NCI-H526 treated with DMSO at 0.1 percent for 48 hours (cell line): ENCODE measurements around the gene ACRV1.
A peak's percentile ranks its signal among the peaks of the same experiment; 100 is the strongest.
"Not testable (repeated sequence)": the region's sequence is repeated elsewhere in the genome, so short reads cannot be mapped to it uniquely, and the experiment has no call there.

Experiments
- DNase-seq: peaks from one replicate; lab custom pipeline; 2025; lab: John Stamatoyannopoulos, UW

Gene ACRV1, protein sequence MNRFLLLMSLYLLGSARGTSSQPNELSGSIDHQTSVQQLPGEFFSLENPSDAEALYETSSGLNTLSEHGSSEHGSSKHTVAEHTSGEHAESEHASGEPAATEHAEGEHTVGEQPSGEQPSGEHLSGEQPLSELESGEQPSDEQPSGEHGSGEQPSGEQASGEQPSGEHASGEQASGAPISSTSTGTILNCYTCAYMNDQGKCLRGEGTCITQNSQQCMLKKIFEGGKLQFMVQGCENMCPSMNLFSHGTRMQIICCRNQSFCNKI

DNA sequence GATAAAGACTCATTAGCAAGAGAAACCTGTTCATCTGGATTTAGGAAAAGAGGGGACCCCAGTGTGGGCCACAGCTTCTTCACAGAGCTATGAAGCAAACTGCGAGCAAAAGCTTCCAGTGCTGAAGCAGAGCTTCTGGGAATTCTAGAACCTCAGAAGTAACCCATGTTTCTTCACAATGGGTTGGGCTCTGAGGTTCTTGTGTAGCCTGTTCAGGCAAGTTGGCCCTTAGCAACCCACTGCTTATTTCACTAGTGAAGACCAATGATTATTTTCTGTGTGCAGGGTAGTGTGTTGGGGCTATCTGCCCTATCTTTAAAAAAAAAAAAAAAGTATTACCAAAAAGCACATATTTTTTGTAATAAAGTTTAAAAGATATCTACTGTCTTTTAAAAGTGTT lies at the start of gene ACRV1:
Gene ACRV1, minus strand, starts transcription at position 101 of the 400 bp plus-strand sequence. Its CDS starts 67 bp downstream, at position 34.
- DNase-seq: no peak

DNA sequence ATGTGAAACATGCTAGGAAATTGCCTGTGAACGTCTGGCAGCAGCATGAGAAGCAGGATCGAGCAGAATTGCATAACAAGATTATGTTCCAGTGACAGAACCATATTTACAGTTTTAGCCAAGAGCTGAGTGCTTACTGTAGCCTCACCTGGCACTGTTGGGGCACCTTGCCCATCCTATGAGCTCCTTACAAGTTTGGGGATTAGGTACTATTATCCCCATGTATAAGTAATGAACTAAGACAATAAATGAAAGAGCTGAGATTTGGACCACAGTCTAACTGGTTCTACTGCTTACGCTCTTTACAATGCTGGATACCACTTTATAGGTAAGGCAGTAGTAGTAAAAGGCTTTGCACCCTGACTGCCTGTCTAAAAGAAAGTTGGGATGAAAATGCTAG lies 48.3 kb upstream of the ACRV1 start:
- no peak for DNase-seq

DNA sequence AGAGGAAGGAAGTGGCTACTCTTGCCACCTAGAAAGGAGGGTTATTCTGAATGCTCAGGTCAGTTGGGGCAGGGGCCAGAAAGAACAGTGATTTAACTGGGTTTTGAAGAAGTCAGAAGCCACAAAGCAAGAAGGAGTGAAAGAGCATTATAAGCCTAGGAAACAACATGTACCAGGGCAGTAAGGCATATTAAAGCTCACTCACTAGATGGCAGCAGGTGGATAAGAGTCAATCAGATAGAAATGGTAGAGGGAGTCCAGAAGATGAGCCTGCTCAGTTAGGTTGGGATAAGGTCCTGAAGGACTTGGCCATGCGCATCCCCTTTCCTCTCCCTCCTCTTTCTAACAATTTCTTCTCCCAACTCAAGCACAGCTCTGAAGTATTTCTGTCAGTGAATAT lies 43.5 kb upstream of the ACRV1 start:
- peak; percentile 41 for DNase-seq

DNA sequence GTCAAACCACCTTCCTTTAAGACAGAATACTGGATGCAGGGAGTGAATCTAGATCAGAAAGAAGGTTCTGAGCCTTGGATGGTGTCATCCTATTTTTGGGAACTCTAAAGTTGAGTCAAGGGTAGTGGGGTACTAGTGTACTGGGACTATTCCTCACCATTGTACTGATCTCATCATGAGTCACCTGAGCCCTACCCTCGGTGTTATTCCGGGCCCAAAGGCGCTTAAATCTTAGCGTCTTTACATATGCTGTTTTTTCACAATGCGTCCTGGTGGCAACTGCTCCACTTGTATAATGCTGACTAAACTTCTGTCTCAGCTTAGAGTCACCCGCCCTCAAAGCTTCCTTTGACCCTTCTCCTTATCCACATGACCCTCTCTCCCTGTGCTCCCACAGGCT lies 40.1 kb upstream of the ACRV1 start:
- no peak for DNase-seq

DNA sequence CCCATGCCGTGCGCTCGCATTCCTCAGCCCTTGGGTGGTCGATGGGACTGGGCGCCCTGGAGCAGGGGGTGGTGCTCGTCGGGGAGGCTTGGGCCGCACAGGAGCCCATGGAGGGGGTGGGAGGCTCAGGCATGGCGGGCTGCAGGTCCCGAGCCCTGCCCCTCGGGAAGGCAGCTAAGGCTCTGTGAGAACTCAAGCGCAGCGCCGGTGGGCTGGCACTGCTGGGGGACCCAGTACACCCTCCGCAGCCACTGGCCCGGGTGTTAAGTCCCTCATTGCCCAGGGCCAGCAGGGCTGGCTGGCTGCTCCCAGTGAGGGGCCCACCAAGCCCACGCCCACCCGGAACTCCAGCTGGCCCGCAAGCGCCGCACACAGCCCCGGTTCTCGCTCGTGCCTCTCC lies 24.0 kb upstream of the ACRV1 start:
- DNase-seq: not testable (repeated sequence)

DNA sequence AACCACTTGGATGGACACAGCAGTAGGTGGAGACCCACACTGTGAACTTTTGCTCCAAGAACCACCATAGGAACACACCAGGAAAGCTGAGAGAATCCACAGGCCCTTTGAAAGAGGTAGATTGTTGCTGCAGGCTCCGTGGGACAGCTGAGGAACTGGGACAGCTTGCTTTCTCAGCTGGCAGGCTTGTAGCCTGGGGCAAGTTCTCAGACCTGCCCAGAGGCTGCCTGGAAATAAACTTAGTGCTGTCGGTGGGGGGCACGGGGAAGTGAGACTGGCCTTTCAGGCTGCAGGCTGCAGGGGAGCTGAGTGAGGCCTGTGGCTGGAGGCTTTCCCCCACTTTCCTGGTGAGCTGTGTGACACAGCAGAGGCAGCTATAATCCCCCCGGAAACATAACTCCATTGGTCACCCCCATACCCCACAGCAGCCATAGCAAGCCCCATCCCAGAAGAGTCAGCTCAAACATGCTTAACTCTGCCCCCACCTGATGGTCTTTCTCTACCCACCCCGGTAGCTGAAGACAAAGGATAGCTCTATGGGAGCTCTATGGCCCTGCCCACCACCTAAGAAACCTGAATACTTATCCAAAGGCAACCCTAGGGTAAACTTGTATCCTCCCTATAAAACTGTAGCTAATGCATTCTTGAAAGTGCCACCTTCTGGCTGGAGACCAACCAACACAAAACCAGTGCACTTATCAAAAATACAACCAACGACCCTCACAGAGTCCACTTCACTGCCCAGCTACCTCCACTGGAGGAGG lies 21.4 kb upstream of the ACRV1 start:
- no peak for DNase-seq

DNA sequence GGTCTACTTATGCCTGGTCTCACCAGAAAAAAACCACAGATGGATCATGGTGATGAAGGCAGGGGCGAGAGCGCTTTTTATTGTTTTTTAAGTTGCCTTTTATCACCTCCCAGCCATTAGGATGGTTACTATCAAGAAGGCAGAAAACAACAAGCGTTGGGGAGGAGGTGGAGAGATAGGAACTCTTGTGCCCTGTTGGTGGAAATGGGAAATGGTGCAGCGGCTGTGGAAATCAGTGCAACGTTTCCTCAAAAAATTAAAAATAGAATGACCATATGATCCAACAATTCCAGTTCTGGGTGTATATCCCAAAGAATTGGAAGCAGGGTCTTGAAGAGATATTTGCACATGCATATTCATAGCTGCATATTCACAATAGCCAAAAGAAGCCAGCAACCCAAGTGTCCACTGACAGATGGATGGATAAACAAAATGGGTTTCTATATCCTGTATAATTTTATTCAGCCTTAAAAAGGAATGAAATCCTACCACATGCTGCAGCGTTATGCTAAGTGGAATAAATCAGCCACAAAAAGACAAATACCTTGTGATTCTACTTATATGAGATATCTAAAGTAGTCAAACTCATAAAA lies 20.5 kb upstream of the ACRV1 start:
- no peak for DNase-seq

DNA sequence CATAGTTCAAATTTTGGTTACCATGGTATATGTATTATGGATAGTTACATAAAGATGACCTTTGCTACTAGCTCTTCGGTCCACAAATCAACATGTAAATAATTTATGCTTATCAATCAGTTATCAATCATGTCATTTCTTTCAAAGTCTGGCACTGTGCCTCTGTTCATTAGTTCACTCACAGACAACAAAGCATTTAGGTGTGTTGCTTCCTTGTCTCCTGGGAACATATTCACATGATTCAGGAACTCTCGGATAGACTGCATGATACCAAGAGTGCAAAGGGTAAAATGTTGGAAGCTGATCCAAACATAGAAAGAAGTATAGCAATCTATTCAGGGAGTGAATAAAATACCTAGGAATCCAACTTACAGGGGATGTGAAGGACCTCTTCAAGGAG lies 14.3 kb upstream of the ACRV1 start:
- no peak for DNase-seq

DNA sequence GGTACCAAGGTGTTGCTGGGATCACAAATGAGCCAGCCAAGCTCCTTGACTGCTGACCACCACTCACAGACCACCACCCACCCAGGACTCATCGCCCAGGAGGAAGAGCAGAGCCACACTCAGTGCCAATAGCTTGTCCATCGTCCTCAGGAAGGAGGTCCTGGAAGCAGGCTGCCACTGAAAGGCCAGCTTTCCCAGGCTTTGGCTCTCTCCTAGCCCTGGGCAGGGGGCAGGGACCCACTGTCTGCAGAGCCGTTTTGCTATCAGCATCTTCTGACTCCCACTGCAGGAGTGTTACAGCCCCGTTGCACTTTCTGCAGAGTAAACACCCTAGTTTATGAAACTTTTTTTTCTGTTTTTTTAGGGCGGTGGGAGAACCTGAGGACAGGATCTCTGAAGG lies 12.2 kb upstream of the ACRV1 start:
- DNase-seq: no peak

DNA sequence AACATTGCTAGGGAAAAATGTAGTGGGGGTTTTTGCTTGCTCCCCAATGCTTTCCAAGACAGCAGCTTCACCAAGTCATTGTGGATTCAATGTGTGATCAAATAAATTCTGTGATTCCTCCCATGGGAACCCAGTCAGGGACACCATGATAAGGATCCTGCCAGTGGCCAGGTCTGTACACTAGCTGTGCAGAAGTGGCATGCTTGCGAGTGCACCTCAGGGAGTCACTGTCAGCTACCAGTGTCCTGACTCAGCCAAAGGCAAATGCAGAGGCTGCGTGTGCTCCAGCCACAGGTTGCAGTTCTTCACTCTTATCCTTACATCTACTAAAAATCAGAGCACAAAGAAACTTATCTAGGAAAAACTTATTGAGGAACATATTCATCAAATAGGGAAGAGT lies 9.4 kb upstream of the ACRV1 start:
- no peak for DNase-seq

DNA sequence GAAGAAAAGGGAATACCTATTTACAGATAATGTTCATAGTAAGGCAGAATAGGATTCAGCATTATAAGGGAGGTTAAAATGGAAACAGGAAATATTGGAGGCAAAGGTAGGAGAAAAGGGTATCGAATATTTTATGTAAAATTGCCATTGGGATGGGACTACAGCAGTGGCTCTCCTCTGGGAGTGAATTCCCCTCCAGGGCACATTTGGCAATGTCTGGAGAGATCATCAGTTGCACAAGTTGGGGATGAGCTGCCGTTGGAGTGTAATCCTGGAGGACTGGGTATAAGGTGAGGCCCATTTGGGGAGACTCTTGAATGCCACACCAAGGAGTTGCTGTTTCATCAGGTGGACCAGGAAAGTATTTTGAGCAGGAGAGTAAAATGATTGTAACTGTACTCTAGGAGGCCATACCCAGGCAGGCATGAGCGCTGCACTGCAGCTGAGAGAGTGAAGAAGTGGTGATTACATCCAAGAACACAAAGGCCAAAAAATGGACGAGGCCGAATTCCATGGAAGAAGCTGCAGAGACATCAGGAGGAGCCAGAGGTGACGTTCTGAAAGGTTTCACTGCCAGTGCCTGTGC lies 8.7 kb upstream of the ACRV1 start:
- no peak for DNase-seq

DNA sequence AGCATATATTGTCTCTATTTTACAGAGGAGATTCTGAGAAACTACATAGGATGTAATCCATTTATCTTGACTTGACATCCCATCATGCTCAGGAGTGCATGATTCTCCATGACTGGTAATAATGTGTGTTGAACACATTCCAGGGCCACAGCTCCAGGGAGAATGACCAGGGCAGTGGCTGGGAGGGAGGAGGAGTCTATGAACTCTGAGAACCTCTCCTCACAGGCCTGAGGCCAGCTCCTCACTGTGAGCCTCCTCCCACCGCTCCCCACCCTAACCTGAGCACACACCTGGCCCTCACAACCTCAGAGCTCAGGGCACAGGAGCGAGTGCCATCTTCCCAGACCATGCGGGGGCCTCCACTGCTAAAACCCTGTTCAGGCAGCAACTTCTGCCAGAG lies 8.0 kb upstream of the ACRV1 start:
- DNase-seq: no peak

DNA sequence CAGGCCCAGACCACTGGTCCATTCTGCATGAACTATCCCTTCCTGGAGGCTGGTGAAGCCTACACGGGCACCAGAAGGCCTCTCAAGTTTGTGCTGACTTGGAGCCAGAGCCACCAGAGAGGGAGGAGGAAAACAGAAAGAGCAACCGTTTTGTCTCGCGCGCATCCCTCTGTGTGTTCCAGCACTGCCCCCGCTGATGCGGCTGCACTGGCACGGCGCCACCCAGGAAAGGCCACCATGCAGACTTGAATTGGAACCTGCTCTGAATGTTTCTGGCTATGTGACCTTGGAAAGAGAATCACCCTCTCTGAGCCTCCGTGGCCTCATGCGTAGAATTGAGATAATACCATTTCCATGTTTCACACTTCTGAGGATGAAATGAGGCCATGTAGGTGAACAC lies 7.4 kb upstream of the ACRV1 start:
- no peak for DNase-seq

DNA sequence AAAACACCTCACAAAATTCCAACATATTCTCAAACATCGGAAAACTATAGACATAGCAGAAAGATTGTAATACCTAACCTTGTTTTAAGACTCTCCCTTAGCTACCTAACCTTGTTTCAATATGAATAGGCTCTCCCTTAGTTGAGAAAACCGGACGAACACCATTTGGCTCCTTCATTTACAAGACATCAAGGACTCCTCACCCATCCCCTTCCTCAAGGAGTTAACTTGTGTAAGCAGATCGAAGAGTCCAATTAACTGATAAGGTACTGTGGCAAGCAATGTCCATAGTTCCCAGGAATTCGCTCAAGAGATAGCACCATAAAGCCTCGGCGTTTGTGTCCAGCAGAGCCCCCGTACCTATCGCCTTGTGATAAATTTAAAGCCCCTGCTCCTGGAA lies 4.6 kb upstream of the ACRV1 start:
- DNase-seq: no peak

DNA sequence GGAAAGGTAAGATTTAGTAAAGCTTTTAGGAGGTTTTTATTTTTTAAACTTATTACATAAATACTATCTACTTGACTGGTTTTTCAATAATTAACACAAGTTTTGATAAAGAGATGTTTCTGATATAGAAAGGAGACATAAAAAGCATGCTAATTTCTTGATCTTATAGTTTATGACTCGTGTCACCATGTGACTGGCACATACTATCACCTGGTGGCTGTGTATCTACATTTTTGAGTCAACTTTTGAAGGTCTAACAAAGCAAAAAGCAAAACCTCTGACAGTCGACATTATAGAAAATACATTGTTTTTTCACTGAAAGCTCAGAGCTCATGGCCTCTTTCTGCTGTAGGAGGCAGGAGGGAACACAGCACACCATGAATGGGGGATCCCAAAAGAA lies 810 bp downstream of the ACRV1 start:
- no peak for DNase-seq

DNA sequence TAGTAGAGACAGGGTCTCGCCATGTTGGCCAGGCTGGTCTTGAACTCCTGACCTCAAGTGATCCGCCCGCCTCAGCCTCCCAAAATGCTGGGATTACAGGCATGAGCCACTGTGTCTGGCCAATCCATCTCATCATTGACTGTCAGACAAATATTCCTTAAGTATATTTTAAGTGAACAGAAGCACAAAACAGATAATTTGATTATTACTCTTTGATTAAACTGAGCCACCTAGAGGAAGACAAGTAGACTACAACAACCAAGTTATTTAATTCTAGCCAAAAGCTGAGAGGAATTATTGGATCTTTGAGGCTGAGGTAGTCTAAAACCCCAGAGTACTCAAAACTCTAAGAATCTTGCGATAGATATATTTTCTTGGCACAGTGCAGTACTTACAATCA lies 1.2 kb downstream of the ACRV1 start:
- peak; percentile 34 for DNase-seq

DNA sequence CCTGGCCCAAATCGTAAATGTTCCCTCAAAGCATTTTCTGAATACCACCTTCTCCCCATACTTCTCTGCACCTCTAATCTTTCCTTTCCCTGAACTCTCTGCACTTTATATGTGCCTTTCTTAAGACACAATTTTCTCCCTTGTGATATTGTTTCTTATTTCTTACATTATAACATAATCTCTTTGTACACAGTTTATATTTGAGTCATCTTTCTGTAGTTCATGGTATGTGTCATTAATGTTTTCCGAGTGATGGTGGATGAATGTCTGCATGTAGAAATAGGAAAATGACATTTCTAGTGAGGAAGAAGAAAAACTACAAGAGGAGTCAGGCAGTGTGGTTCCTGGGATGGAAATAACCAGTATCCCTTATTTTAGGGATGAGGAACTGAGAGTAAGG lies 5.5 kb downstream of the ACRV1 start:
- no peak for DNase-seq

DNA sequence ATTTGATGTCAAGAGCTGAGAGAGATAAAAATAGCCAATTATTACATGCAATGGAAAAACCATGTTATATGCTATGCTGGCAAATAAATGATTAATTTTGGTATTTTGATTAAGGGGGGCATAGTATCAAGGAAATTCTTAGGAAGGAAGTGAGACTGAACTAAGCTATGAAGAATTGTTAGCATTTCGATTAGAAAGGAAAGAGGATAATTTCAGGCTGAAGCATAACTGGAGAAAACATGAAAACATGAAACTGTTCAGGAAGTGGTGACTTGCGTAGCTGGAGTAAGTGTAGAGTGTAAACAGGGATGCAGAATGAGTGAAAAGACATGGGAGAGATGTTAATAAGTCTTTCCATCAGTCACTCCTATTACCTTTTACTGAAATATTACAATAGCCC lies 6.4 kb downstream of the ACRV1 start:
- DNase-seq: no peak

DNA sequence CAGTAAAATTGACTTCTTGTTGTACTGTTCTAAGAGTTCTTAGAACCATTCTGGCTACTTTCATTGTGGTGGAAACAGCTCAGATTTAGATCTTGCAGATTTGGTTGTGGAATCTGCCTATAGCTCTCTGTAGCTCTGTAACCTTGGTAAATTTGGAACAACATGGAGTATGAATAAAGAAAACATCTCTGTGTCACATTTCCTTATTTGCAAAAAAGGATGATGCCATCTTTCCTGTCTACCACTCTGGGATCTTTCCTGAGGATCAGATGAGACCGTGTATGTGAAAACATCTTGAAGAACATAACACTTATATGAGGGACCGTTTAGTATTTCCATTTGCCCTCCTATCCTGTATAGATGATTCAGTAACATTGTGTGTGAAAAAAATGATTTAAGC lies 9.1 kb downstream of the ACRV1 start:
- no peak for DNase-seq

DNA sequence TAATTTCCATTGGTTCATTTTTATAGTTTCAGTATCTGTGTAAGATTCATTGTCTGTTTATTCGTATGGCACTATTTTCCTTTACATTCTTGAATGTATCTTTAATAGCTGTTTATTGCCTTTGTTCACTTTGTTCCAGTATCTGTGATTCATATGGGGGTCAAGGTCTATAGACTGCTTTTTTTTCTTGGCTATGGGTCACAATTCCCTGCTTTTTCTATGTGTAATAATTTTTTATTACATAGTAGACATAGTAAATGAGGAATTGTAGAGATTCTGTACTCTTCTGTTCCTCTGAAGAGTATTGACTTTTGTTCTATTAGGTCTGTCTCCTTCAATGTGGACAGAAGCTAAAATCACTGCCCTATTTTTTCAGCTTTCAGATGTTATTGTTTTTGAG lies 10.5 kb downstream of the ACRV1 start:
- no peak for DNase-seq

DNA sequence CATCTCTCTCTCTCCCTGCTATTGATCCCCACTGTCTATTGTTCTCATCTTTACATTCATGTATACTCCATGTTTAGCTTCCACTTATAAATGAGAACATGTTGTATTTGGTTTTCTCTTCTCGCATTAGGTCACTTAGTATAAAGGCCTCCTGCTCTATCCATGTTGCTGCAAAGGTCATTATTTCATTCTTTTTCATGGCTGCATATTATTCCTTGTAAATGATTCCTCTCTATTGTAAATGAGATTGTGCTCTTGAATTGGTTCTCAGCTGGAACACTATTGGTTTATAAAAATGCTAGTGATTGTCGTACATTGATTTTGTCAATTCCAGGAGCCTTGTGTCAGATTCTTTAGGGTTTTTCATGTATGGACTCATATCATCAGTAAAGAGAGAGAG lies 13.5 kb downstream of the ACRV1 start:
- DNase-seq: no peak

DNA sequence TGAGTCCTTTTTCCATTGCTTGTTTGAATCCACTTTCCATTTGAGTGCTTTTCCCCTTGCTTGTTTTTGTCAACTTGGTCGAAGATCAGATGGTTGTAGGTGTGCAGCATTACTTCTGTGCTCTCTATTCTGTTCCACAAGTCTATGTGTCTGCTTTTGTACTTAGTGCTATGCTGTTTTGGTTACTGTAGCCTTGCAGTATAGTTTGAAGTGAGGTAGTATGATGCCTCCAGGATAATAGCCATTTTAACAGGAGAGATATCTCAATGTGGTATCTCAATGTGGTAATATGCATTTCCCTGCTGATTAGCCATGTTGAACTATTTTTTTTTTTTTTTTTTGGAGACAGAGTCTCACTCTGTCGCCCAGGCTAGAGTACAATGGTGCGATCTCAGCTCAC lies 16.7 kb downstream of the ACRV1 start:
- no peak for DNase-seq

DNA sequence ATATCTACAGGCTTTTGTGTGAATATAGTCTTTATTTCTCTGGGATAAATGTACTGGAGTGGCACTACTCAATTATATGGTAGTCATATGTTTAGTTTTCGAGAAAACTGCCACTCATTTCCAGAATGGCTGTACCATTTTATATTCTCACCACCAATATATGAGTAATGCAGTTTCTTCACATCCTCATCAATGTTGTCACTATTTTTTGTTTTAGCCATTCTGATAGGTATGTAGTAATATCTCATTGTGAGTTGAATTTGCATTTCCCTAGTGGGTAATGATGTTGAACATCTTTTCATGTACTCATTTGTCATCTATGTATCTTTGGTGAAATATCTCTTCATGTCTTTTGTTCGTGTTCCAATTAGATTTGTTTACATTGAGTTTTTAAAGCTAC lies 18.0 kb downstream of the ACRV1 start:
- no peak for DNase-seq
